Mucosa of descending colon (tissue), 3 donors: Measurements from ENCODE around the gene OSBPL3. TPM values are rescaled to one million over a fixed set of nuclear protein-coding genes. Genes with fewer than 3 reads are reported as not detected.

ENCODE experiments used
- ATAC-seq: fragments of 200-7000 bp; cut with Tn5 transposase; one replicate; pipeline ENCODE4 v1.9.1; 2020; ENCODE audit warnings: mild to moderate bottlenecking, moderate library complexity
- DNase-seq, 3 donors: peaks; one replicate each; pipeline ENCODE4 v3.0.0-alpha.2; 2020
- H3K36me3 ChIP-seq: fragments of 200-600 bp; one replicate; pipeline ENCODE4 v1.8.0; 2021; ENCODE audit warnings: low read depth, mild to moderate bottlenecking
- H3K4me1 ChIP-seq: fragments of 200-600 bp; one replicate; pipeline ENCODE4 v1.8.0; 2021; ENCODE audit warnings: low read depth, mild to moderate bottlenecking
- H3K4me3 ChIP-seq: fragments of 200-600 bp; one replicate; pipeline ENCODE4 v1.8.0; 2021; ENCODE audit warnings: mild to moderate bottlenecking
- H3K9me3 ChIP-seq: fragments of 200-600 bp; one replicate; pipeline ENCODE4 v1.8.0; 2021; ENCODE audit warnings: mild to moderate bottlenecking
- intact Hi-C, 2 donors: fragments of 100-400 bp; cut with DNase I in 1 of 2; cut with micrococcal nuclease in 1 of 2; formaldehyde crosslinking; loops; one replicate each; pipeline versions ENCODE4 v1.11.0 to v1.11.1; 2022; cut with DNase I, micrococcal nuclease
- total RNA-seq, 3 donors: library from RNA; stranded (reverse); fragmentation: NEBNext Ultra II Directional in 2 of 3; extraction: Animal tissue kit (Norgen Biotek cat#: 25700) in 2 of 3; gene quantifications; one replicate each; pipeline versions ENCODE4 v1.2.1 to v1.2.4, GENCODE V29; 2021 to 2023
- TF ChIP-seq, protein P1 (sequence below): fragments of 200-600 bp; IDR thresholded peaks from one replicate; pipeline ENCODE4 v1.8.0; 2022; ENCODE audit warnings: antibody characterized with exemption, mild to moderate bottlenecking
- donor health status: DM: no; HTN: no; CAD: no; lungs with moderate emphysema.
- donor health status: DM: no; HTN: no; CAD: no.
- donor health status: DM: no; HTN: yes; CAD: no.

OSBPL3 gene
- total RNA-seq, 3 donors from 2014 or later: 9.0 to 15.4 (median 10.6) TPM

- intact Hi-C loops: no loop called here
- ATAC-seq (no peak), DNase-seq (no peak)
- no peaks in the 10 kb centered on the region for H3K9me3 ChIP-seq
- H3K4me1 ChIP-seq: no peaks in the 10 kb centered on the region
- no peaks in the 10 kb centered on the region for H3K36me3 ChIP-seq
- no peak overlapping the region for H3K4me3 ChIP-seq
- TF ChIP-seq, protein P1, sequence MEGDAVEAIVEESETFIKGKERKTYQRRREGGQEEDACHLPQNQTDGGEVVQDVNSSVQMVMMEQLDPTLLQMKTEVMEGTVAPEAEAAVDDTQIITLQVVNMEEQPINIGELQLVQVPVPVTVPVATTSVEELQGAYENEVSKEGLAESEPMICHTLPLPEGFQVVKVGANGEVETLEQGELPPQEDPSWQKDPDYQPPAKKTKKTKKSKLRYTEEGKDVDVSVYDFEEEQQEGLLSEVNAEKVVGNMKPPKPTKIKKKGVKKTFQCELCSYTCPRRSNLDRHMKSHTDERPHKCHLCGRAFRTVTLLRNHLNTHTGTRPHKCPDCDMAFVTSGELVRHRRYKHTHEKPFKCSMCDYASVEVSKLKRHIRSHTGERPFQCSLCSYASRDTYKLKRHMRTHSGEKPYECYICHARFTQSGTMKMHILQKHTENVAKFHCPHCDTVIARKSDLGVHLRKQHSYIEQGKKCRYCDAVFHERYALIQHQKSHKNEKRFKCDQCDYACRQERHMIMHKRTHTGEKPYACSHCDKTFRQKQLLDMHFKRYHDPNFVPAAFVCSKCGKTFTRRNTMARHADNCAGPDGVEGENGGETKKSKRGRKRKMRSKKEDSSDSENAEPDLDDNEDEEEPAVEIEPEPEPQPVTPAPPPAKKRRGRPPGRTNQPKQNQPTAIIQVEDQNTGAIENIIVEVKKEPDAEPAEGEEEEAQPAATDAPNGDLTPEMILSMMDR: no peak
Observed at GRCh38 chr7:24870766-24871165, 109.2 kb downstream of the OSBPL3 start.

DNA sequence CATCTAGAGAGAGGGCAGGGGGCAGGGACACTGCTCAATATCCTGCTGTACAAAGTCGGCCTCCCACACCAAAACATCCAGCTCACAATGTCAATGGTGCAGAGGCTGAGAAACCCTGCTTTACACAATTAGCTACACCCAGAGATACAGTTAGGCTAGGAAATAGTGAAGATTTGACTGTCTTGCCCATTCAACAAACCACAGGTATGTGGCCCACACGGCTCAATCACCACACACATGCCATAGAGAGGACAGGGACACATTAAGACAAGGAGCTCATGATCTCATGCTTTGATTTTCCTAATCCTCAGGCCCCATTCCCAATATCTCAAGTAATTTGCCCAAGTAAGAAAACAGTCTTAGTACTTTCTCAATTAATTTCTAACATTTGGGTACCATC is 110.4 kb downstream of the OSBPL3 start:
- Histone ChIP-seq H3K9me3 (no peaks in the 10 kb centered on the region), H3K4me3 (no peak overlapping the region), H3K4me1 (no peaks in the 10 kb centered on the region), H3K36me3 (no peaks in the 10 kb centered on the region)
- DNase-seq (no peak), ATAC-seq (no peak)
- intact Hi-C loops: no loop called here
- TF ChIP-seq, protein P1: no peak

DNA sequence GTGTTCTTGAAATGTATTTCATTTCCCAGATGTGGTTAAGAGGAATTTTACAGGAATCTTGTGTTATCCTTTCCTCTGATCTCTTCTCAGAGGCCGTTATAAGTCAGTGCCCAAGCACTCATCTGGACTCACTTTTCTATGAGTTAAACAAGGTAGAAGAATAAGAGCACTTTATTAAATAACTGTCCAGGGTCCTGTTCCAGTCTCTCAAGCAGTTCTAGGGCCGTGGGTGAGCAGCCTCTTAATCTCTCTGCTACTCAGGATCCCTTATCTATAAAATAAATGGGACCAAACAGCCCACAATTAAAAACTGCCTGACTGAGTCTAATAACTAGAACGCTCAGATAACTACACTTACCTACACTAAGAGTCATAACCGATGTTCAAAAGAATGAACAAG is 111.2 kb downstream of the OSBPL3 start:
- no peaks in the 10 kb centered on the region for H3K36me3 ChIP-seq
- intact Hi-C loops: no loop called here
- TF ChIP-seq, protein P1: no peak
- no peak for DNase-seq
- H3K4me3 ChIP-seq: no peak overlapping the region
- no peaks in the 10 kb centered on the region for H3K4me1 ChIP-seq
- no peak for ATAC-seq
- H3K9me3 ChIP-seq: no peaks in the 10 kb centered on the region

DNA sequence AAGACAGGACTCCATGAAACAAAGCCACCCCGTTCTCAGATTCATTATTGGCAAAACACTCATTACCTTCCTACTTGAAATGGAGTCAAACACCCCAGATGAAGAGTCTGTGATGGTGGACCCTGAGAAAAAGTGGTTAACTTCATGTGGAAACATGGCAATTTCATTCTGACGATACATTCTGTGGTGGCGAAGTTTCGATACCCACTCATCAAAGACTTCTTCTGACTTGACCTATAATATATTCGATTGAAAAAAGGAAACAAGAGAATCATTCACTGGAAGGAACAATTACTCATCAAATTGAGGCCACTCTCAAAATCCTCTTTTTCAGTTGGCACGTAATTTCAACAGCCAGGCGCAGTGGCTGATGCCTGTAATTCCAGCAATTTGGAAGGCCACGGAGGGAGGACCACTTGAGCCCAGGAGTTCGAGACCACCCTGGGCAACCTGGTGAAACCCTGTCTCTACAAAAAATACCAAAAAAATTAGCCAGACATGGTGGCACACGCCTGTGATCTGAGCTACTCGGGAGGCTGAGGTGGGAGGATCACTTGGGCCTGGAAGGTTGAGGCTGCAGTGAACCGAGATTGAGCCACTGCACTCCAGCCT is 113.9 kb downstream of the OSBPL3 start:
- ATAC-seq (no peak), DNase-seq (no peak)
- no peaks in the 10 kb centered on the region for H3K36me3 ChIP-seq
- no peak overlapping the region for H3K4me3 ChIP-seq
- H3K4me1 ChIP-seq: no peaks in the 10 kb centered on the region
- H3K9me3 ChIP-seq: no peaks in the 10 kb centered on the region
- TF ChIP-seq, protein P1: no peak
- intact Hi-C loops: no loop called here

- H3K4me1 ChIP-seq: no peaks in the 10 kb centered on the region
- intact Hi-C loops: no loop called here
- TF ChIP-seq, protein P1: no peak
- ATAC-seq: no peak
- H3K36me3 ChIP-seq: no peaks in the 10 kb centered on the region
- H3K9me3 ChIP-seq: no peaks in the 10 kb centered on the region
- H3K4me3 ChIP-seq: no peak overlapping the region
- DNase-seq: no peak
Observed at GRCh38 chr7:24864214-24864817, 115.7 kb downstream of the OSBPL3 start.
